Keratinocyte (primary cell): Measurements from ENCODE around the gene FIZ1. TPM values are rescaled to one million over a fixed set of nuclear protein-coding genes. Genes with fewer than 3 reads are reported as not detected.

Experiments
- DNase-seq: peaks from one replicate; pipeline ENCODE4 v3.0.0-alpha.2; 2011; ENCODE audit warnings: low read depth, missing footprints, low spot score
- FAIRE-seq: peaks from 2 replicates; lab custom pipeline; 2011; peaks lifted over from hg19 to GRCh38; lab: Jason Lieb, UNC
- H2AFZ ChIP-seq: 2 replicates; pipeline ENCODE4 v1.6.0; 2012; ENCODE audit warnings: low read length, control low read depth, inconsistent platforms; ENCODE audit not compliant: control insufficient read depth
- H3K27ac ChIP-seq: 2 replicates; pipeline ENCODE4 v1.5.1; 2011; ENCODE audit warnings: low read length; ENCODE audit not compliant: control insufficient read depth, insufficient read depth
- H3K27me3 ChIP-seq: 3 replicates; pipeline ENCODE4 v1.6.0; 2011; ENCODE audit warnings: low read length; ENCODE audit not compliant: control insufficient read depth, insufficient read depth; ENCODE audit errors: extremely low read depth
- H3K36me3 ChIP-seq, 2 experiments: 2 replicates in 1 of 2; 3 replicates in 1 of 2; pipeline ENCODE4 v1.5.1; 2011; ENCODE audit warnings: low read length in 2 of 2, mild to moderate bottlenecking in 1 of 2; ENCODE audit not compliant: control insufficient read depth in 2 of 2, insufficient read depth in 2 of 2; ENCODE audit errors: extremely low read depth in 1 of 2
- H3K4me1 ChIP-seq: 3 replicates; pipeline ENCODE4 v1.5.1; 2011; ENCODE audit warnings: low read length; ENCODE audit not compliant: control insufficient read depth, insufficient read depth; ENCODE audit errors: extremely low read depth
- H3K4me2 ChIP-seq: 3 replicates; pipeline ENCODE4 v1.6.0; 2011; ENCODE audit warnings: low read depth, low read length; ENCODE audit not compliant: control insufficient read depth, insufficient read depth; ENCODE audit errors: extremely low read depth
- H3K4me3 ChIP-seq, 3 experiments: fragments of 200-600 bp in 1 of 3; sonication (generic) in 1 of 3; 2 replicates in 2 of 3; 3 replicates in 1 of 3; pipeline ENCODE4 v1.5.1; 2011 to 2016; ENCODE audit warnings: low read length in 3 of 3, mild to moderate bottlenecking in 3 of 3, control low read depth in 2 of 3, inconsistent platforms in 1 of 3, low read depth in 1 of 3, mixed read lengths in 1 of 3, mixed run types in 1 of 3, moderate library complexity in 1 of 3; ENCODE audit not compliant: control insufficient read depth in 2 of 3, insufficient read depth in 2 of 3; ENCODE audit errors: extremely low read depth in 1 of 3
- H3K79me2 ChIP-seq: 2 replicates; pipeline ENCODE4 v1.6.0; 2012; ENCODE audit warnings: low read length; ENCODE audit not compliant: control insufficient read depth, insufficient read depth
- H3K9ac ChIP-seq: 3 replicates; pipeline ENCODE4 v1.6.0; 2011; ENCODE audit warnings: low read length; ENCODE audit not compliant: control insufficient read depth, insufficient read depth; ENCODE audit errors: extremely low read depth
- H3K9me1 ChIP-seq: 3 replicates; pipeline ENCODE4 v1.6.0; 2011; ENCODE audit warnings: low read length; ENCODE audit not compliant: control insufficient read depth, insufficient read depth; ENCODE audit errors: extremely low read depth
- H3K9me3 ChIP-seq: 2 replicates; pipeline ENCODE4 v1.5.1; 2012; ENCODE audit warnings: low read depth, low read length; ENCODE audit not compliant: control insufficient read depth
- H4K20me1 ChIP-seq: 3 replicates; pipeline ENCODE4 v1.6.0; 2011; ENCODE audit warnings: low read length; ENCODE audit not compliant: control insufficient read depth, insufficient read depth; ENCODE audit errors: extremely low read depth
- CTCF ChIP-seq, 3 experiments: IDR thresholded peaks in 1 of 3; conservative IDR thresholded peaks in 1 of 3; optimal IDR thresholded peaks in 1 of 3; 2 replicates in 2 of 3; 3 replicates in 1 of 3; pipeline versions ENCODE3 to v1.5.1; 2011; ENCODE audit warnings: low read length in 3 of 3, mild to moderate bottlenecking in 3 of 3, moderate library complexity in 2 of 3, control low read depth in 1 of 3, inconsistent platforms in 1 of 3; ENCODE audit not compliant: insufficient read depth in 2 of 3; ENCODE audit errors: extremely low read depth in 1 of 3
- EZH2 ChIP-seq: IDR thresholded peaks from one replicate; pipeline ENCODE4 v1.6.1; 2012; ENCODE audit warnings: inconsistent platforms, mild to moderate bottlenecking, low read length, moderate library complexity
- dilution Hi-C: fragments of 300-500 bp; cut with MboI; formaldehyde crosslinking; loops from one replicate; pipeline ENCODE4 v1.7.0; 2020; ENCODE audit warnings: low sequenced_read_pairs; ENCODE audit not compliant: extremely low pct_ligation_motif_present
- polyA plus RNA-seq, 5 experiments: library from polyadenylated mRNA; depleted of rRNA in 3 of 5; stranded (reverse) in 3 of 5; stranded (forward) in 1 of 5; unstranded in 1 of 5; fragments of >200 nt; gene quantifications; 1 replicate in 1 of 5; 2 replicates in 3 of 5; 3 replicates in 1 of 5; pipeline versions ENCODE4 v1.2.1 to v1.2.3, GENCODE V29; 2011 to 2012; ENCODE audit warnings: missing spikeins in 2 of 5, low read depth in 1 of 5, low replicate concordance in 1 of 5

Gene FIZ1
- polyA plus RNA-seq, 1 donor (not counting 4 experiments of a cell fraction or from before 2014, with no cell fraction given) = 2.7 TPM

GRCh38 chr19:55620410-55621204 is 21.3 kb upstream of the FIZ1 start:
- H3K4me1 ChIP-seq = peaks cover 13% of the 10 kb centered on the region
- no peaks in the 10 kb centered on the region for H3K79me2 ChIP-seq
- H4K20me1 ChIP-seq = peaks cover 3% of the 10 kb centered on the region
- H2AFZ ChIP-seq = no peak overlapping the region
- H3K9me3 ChIP-seq = no peaks in the 10 kb centered on the region
- H3K36me3 ChIP-seq = peaks cover 5 to 6% of the 10 kb centered on the region in 2 experiments
- no peak overlapping the region for H3K4me2 ChIP-seq
- H3K27ac ChIP-seq = no peak overlapping the region
- FAIRE-seq = no peak
- no peak overlapping the region for H3K4me3 ChIP-seq
- no peak for DNase-seq
- H3K27me3 ChIP-seq = no peaks in the 10 kb centered on the region
- H3K9me1 ChIP-seq = no peaks in the 10 kb centered on the region
- H3K9ac ChIP-seq = no peak overlapping the region
- TF ChIP-seq CTCF (optimal IDR thresholded peaks at IDR 0.05 in 1 of 3, IDR thresholded peaks at IDR 0.05 in 1 of 3, conservative IDR thresholded peaks at IDR 0.05 in 1 of 3; ENCODE audit: extremely low read depth in 1 of 3, insufficient read depth in 2 of 3, low read length in 3 of 3) = no peak
- TF ChIP-seq EZH2 = no peak
- dilution Hi-C loops = no loop called here

- no peak for DNase-seq
- TF ChIP-seq EZH2 = no peak
- TF ChIP-seq CTCF (optimal IDR thresholded peaks at IDR 0.05 in 1 of 3, IDR thresholded peaks at IDR 0.05 in 1 of 3, conservative IDR thresholded peaks at IDR 0.05 in 1 of 3; ENCODE audit: extremely low read depth in 1 of 3, insufficient read depth in 2 of 3, low read length in 3 of 3) = no peak
- no peak for FAIRE-seq
Observed at GRCh38 chr19:55619286-55619685, 20.0 kb upstream of the FIZ1 start.

More at GRCh38 chr19:55619286-55619685, 20.0 kb upstream of the FIZ1 start:
- dilution Hi-C loops = no loop called here
- H3K4me1 ChIP-seq = peaks cover 7% of the 10 kb centered on the region
- no peak overlapping the region for H3K4me2 ChIP-seq
- H3K36me3 ChIP-seq = peaks cover 5 to 8% of the 10 kb centered on the region in 2 experiments
- H3K4me3 ChIP-seq = no peak overlapping the region
- no peaks in the 10 kb centered on the region for H3K9me3 ChIP-seq
- H4K20me1 ChIP-seq = peaks cover 3% of the 10 kb centered on the region
- no peak overlapping the region for H3K9ac ChIP-seq
- H2AFZ ChIP-seq = no peak overlapping the region
- peaks cover 2% of the 10 kb centered on the region for H3K79me2 ChIP-seq
- no peak overlapping the region for H3K27ac ChIP-seq
- H3K27me3 ChIP-seq = no peaks in the 10 kb centered on the region
- no peaks in the 10 kb centered on the region for H3K9me1 ChIP-seq
